CD4-positive, alpha-beta T cell treated with Interleukin-4 for 1 hour (primary cell): ENCODE data around the gene CDCA4.
"Not testable (repeated sequence)": the region's sequence is repeated elsewhere in the genome, so short reads cannot be mapped to it uniquely, and the experiment has no call there.

Experiments
- DNase-seq, 2 donors: peaks; one replicate each; pipeline ENCODE4 v3.0.0-alpha.2; 2020 to 2022

CDCA4 gene

GRCh38 chr14:105056303-105056831 is 35.5 kb upstream of the CDCA4 start:
- DNase-seq, result no peak

GRCh38 chr14:105055736-105056302 is 34.9 kb upstream of the CDCA4 start:
- DNase-seq, result no peak

DNA sequence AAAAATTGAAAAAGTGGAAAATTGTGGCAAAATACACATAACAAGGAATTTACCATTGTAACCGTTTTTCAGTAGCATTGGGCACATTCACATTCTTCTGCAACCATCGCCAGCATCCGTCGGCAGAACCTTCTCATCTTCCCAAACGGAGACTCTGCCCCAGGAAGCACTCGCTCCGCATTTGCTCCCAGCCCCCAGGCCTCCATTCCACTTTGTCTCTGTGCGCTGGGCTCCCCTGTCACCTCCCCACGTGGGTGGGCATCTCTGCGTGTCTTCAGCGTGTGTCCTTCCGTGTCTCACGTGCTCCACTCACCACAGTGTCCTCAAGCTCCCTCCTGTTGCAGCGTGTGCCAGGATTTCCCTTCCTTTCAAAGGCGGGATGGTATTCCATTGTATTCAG is 34.5 kb upstream of the CDCA4 start:
- DNase-seq, result no peak

GRCh38 chr14:105053996-105054395 is 33.1 kb upstream of the CDCA4 start:
- no peak for DNase-seq

GRCh38 chr14:105053421-105053820 is 32.5 kb upstream of the CDCA4 start:
- no peak for DNase-seq

DNA sequence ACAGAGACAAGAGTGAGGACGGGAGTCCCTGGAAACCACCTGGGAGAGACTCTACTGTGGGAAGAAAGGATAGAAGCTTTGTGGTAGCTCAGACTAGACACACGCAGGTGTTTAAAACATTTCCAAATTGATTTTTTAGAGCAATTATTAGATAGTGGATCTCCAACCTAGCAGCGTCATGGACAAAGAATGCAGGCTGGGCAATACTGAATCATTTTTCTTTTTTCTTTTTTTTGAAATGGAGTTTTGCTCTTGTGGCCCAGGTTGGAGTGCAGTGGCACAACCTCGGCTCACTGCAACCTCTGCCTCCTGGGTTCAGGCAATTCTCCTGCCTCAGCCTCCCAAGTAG is 31.2 kb upstream of the CDCA4 start:
- DNase-seq, result no peak

DNA sequence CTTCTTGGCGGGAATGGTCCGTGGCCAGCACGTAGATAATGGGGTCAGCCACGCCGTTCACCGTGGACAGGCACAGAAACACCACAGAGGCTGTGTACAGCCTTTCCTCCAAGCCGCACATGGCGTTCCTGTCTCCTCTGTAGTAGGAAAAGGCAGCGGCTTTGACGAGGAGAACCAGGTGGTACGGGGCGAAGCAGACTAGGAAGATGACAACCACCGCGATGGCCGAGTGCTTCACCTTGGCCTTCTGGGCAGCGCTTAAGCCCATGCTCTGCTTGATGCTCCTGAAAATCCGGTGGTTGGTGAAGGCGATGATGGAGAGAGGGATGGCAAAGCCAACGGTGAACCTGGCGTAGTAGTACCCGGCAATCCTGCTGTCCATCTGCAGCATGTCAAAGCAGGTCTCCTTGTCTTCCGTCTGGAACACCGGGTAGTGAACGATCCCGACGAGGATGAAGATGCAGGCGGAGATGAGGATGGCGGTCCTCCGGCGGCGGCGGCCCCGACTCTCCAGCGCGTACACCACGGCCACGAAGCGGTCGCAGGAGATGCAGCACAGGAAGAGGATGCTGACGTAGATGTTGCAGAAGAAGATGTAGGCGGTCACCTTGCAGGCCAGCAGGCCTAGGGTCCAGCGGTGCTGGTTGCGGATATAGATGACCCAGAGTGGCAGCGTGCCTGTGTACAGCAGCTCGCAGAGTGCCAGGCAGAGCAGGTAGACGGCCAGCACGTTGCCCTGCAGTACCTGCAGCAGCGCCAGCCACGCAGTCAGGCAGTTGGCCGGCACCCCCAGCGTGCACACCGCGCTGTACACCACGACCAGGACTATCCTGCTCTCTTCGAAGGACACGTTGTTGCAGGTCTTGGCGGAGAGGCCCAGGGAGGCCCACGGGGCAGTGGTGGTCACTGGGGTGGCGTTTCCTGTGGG is 30.6 kb upstream of the CDCA4 start:
- DNase-seq, result no peak

GRCh38 chr14:105050551-105050897 is 29.6 kb upstream of the CDCA4 start:
- no peak for DNase-seq

DNA sequence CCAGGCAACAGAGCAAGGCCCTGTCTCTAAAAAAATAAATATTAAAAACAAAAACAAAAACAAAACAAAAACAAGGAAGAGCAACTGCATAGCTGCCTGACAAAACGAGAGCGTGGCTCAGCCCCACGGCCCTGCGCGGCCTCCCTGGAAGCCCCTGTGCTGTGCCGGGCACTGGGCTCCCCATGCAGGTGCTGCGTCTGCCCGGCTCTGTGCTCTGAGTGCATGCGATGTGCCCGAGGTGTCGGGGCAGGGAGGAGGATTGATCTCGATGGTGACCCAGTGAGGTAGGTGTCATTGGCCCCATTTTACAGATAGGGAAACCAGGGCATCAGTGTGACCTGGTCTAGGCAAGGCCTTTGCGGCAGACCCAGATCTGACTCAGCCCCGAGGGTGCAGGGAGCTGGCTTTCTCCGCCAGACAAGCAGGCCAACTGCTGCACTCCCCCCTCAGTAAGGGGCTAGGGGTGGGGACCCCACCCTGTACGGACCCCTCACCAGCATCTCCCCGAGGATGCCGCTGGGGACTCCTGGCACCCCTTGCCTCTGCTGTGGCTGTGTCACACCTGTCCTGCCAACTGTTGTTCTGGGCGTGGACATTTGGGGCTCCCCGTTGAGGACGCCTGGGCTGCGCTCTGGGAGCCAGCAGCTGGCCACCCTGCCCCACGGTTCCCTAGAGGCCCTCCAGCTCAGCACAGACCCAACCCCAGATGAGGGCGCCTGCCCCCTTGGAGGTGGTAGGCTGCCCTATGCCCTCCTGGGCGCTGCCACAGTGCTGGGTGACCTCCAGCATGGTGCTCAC is 29.1 kb upstream of the CDCA4 start:
- no peak for DNase-seq

GRCh38 chr14:105047283-105048016 is 26.6 kb upstream of the CDCA4 start:
- DNase-seq, result no peak

DNA sequence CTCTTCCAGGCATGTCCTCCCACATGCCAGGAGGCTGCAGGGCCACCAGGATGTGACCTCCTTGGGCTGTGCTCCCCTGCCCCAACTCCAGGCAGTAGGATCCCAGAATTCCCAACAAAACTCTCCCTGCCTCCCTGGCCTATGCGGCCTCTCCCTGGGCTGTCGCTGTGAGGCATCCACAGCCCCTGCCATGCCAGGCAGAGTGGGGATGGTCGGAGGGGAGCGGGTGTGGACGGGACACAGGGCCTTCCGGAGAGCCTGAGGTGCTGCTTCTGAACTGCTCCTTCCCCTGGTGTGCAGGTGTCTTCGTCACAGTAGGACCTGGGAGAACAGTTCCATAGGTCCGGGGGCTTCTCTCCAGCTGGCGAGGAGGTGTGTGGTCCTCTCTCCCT is 26.0 kb upstream of the CDCA4 start:
- DNase-seq, result no peak

- peak; percentile 91 for DNase-seq
Measured at GRCh38 chr14:105045710-105046326, 24.9 kb upstream of the CDCA4 start.

- DNase-seq, result no peak
Measured at GRCh38 chr14:105043641-105044040, 22.8 kb upstream of the CDCA4 start.

- DNase-seq, result no peak
Measured at GRCh38 chr14:105042813-105043212, 21.9 kb upstream of the CDCA4 start.

GRCh38 chr14:105041841-105042765 is 21.2 kb upstream of the CDCA4 start:
- no peak for DNase-seq

DNA sequence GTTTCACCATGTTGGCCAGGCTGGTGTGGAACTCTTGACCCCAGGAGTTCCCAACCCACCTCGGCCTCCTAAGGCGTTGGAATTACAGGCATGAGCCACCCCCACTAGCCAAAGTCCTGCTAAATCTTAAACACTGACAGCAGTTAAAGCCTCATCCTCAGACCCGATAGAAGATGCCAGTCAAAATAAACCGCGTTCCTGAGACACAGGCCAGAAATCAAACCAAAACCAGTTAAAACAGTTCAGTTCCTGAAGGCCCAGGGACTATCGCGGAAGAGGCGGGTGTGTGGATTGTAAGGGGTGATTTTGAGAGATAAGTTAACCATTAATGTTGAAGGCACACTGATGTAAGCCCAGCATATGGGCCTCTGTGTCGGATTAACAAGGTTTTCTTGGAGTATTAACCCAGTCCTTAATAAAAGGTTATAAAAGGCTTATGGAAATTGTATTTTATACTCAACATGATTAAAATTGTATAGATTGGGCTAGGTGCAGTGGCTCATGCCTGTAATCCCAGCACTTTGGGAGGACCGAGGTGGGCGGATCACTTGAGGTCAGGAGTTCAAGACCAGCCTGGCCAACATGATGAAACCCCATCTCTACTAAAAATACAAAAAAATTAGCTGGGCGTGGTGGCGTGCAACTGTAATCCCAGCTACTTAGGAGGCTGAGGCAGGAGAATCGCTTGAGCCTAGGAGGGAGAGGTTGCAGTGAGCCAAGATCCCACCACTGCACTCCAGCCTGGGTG is 18.7 kb upstream of the CDCA4 start:
- no peak for DNase-seq

DNA sequence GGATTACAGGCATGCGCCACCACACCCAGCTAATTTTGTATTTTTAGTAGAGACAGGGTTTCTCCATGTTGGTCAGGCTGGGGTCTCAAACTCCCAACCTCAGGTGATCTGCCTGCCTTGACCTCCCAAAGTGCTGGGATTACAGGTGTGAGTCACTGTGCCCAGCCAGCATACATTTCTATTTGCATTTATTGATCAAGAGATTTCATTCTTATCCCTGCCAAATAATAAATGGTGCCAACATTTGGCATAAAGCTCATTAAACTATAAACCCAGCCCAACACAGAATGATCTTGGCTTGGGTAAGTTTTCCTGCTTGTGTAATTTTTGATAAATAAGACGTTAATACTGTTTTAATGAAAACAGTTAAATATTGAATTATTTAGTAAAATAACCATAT is 14.7 kb upstream of the CDCA4 start:
- DNase-seq, result not testable (repeated sequence)

DNA sequence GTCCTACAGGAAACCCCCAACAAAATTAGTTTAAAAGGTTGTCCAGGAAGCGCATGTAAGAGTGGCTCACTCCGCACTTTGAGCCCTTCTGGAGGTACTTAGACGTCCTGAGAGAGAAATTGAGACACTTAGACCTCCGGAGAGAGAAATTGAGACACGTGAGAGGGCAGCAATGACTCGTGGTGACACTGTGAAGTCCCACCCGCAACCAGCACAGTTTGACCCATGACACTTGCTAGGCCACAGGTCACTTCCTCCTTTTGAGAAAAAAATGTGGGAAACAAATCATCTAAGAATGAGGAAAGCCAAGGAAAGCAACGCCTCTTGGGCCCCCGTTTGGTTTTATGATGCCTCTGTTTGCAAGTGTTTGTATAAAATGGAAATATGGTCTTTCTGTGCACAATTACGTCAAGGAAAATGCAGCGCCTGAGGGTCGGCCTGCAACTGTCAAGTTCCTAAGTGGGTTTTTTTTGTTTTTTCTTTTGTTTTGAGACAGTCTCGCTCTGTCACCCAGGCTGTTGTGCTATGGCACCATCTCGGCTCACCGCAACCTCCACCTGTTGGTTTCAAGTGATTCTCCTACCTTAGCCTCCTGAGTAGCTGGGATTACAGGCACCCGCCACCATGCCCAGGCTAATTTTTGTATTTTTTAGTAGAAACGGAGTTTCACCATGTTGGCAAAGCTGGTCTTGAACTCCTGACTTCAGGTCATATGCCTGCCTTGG is 13.6 kb upstream of the CDCA4 start:
- no peak for DNase-seq

DNA sequence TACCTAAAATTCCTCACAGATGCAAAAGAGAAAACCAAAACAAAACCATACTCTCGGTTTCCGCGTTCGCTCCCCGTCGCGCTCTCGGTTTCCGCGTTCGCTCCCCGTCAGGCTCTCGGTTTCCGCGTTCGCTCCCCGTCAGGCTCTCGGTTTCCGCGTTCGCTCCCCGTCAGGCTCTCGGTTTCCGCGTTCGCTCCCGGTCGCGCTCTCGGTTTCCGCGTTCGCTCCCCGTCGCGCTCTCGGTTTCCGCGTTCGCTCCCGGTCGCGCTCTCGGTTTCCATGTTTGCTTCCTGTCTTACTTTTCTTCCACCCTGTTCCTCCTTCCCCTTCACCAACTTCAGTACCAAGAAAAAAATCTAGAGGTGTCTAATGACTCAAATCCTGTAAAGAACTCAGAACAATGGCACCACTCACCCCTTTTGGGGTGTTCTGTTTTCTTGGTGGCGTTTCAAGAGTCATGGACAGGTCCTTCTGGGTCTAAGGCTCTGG is 12.6 kb upstream of the CDCA4 start:
- peak in 1 of 2 donors; percentile 35 for DNase-seq
